Suprapubic skin (tissue), 4 donors: ENCODE measurements around the gene KRT17. TPM values are rescaled to one million over a fixed set of nuclear protein-coding genes. Genes with fewer than 3 reads are reported as not detected.
"Not testable (repeated sequence)": the region's sequence is repeated elsewhere in the genome, so short reads cannot be mapped to it uniquely, and the experiment has no call there.

Source experiments
- DNase-seq, 2 donors: peaks; one replicate each; pipeline ENCODE4 v3.0.0-alpha.2; 2019; ENCODE audit warnings: low spot score in 2 of 2
- H3K27ac ChIP-seq: fragments of 200-600 bp; sonication (generic); one replicate; pipeline ENCODE4 v1.5.1; 2019
- H3K27me3 ChIP-seq: fragments of 200-600 bp; sonication (generic); one replicate; pipeline ENCODE4 v1.5.1; 2019
- H3K36me3 ChIP-seq: fragments of 200-600 bp; sonication (generic); one replicate; pipeline ENCODE4 v1.5.1; 2019
- H3K4me1 ChIP-seq: fragments of 200-600 bp; sonication (generic); one replicate; pipeline ENCODE4 v1.5.1; 2019
- H3K4me3 ChIP-seq: fragments of 200-600 bp; sonication (generic); one replicate; pipeline ENCODE4 v1.5.1; 2019; ENCODE audit warnings: mild to moderate bottlenecking
- H3K9me3 ChIP-seq: fragments of 200-600 bp; sonication (generic); one replicate; pipeline ENCODE4 v1.5.1; 2019
- EP300 ChIP-seq: sonication (generic); formaldehyde crosslinking; IDR thresholded peaks from one replicate; pipeline ENCODE4 v1.6.1; 2017; ENCODE audit warnings: antibody characterized with exemption
- POLR2A ChIP-seq, 2 donors: fragments of 450-650 bp; IDR thresholded peaks; one replicate each; pipeline ENCODE4 v1.6.1; 2017; ENCODE audit warnings: antibody characterized with exemption in 2 of 2, mild to moderate bottlenecking in 2 of 2, moderate library complexity in 2 of 2
- POLR2AphosphoS5 ChIP-seq, 3 donors: sonication (generic); formaldehyde crosslinking; IDR thresholded peaks; one replicate each; pipeline ENCODE4 v1.6.1; 2017; ENCODE audit warnings: antibody characterized with exemption in 3 of 3
- WGBS: methylation state at CpG from one replicate; pipeline ENCODE4 v1.1.5; 2018; 5-methylcytosine and 5-hydroxymethylcytosine counted together
- total RNA-seq, 4 donors: library from RNA; depleted of rRNA; stranded (reverse); fragments of >200 nt; gene quantifications; one replicate each; pipeline ENCODE4 v1.1.0, GENCODE V29; 2016
- TF ChIP-seq, protein P1 (sequence below), 2 donors: fragments of 200-600 bp in 1 of 2; fragments of 450-650 bp in 1 of 2; sonication (generic) in 1 of 2; IDR thresholded peaks; one replicate each; pipeline ENCODE4 v1.5.1; 2016 to 2019; ENCODE audit warnings: antibody characterized with exemption in 2 of 2, mild to moderate bottlenecking in 1 of 2, moderate library complexity in 1 of 2

KRT17 gene
- total RNA-seq, 4 donors from 2014 or later, result 434 to 2,751 (median 1,314) TPM

DNA sequence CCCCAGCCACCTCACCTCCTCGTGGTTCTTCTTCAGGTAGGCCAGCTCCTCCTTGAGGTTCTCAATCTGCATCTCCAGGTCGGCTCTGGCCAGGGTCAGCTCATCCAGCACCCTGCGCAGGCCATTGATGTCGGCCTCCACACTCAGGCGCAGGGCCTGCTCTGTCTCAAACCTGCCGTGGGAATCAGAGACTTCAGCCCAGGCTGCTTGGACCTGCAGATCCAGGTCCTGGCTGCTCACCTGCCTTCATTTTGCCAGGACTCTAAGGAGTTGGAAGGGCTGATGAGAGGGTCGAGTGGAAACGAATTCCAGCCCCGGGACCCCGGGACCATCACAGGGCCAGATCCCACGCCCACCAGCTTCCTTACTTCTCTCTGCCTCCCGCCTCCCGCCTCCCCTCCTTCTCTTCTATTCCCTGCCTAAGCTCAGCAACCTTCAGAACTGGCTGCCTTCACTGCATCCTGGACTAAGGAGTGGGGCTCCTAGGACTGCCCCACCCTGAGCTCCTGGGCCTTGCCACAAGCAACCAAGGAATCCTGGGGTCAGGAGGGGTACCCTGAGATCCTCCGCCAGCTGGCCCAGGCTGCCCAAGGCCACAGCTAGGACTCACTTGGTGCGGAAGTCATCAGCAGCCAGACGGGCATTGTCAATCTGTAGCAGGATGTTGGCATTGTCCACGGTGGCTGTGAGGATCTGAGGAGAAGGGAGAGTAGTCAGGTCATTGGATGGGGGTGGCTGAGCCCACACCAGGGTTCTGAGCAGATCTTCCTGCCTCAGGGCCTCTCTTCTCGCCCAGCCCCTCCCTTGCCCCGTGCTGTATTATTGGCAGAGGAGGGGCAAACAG is 1.8 kb downstream of the KRT17 start:
- not testable (repeated sequence) for H3K27ac ChIP-seq, H3K9me3 ChIP-seq, H3K36me3 ChIP-seq
- Histone ChIP-seq H3K27me3 (peaks cover 18% of the 10 kb centered on the region), H3K4me3 (peak overlapping the region; percentile 24), H3K4me1 (peaks cover 49% of the 10 kb centered on the region)
- WGBS, result 75% methylated on average over 19 of the region's 19 CpGs
- DNase-seq, result peak in 1 of 2 donors; percentile 49

DNA sequence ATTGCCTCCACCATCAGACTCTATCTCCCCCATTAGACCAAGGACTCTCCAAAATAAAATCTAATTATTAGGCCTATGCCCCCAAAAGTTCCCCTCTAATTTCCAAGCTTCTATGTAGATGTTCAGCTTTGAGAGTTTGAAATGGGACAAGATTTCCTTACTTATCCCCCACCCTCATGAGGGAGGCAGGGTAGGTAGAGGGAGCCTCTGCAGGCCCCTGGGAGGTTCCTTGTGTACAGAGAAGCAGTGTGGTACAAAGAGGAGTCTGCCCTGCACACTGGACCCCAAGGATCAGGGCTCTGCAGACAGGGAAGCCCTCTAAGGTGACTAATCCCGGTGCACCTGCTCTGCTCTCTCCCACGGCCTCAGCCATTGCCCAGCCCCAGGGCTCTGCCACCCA is 2.5 kb downstream of the KRT17 start:
- H3K27ac ChIP-seq, result no peak overlapping the region
- WGBS, result 69% methylated on average over 2 of the region's 2 CpGs
- H3K4me3 ChIP-seq, result peak overlapping the region; percentile 24
- H3K27me3 ChIP-seq, result peaks cover 20% of the 10 kb centered on the region
- no peak for TF ChIP-seq POLR2AphosphoS5 (IDR thresholded peaks at IDR 0.05)
- TF ChIP-seq EP300, result no peak
- TF ChIP-seq POLR2A (IDR thresholded peaks at IDR 0.05), result no peak
- TF ChIP-seq, protein P1, sequence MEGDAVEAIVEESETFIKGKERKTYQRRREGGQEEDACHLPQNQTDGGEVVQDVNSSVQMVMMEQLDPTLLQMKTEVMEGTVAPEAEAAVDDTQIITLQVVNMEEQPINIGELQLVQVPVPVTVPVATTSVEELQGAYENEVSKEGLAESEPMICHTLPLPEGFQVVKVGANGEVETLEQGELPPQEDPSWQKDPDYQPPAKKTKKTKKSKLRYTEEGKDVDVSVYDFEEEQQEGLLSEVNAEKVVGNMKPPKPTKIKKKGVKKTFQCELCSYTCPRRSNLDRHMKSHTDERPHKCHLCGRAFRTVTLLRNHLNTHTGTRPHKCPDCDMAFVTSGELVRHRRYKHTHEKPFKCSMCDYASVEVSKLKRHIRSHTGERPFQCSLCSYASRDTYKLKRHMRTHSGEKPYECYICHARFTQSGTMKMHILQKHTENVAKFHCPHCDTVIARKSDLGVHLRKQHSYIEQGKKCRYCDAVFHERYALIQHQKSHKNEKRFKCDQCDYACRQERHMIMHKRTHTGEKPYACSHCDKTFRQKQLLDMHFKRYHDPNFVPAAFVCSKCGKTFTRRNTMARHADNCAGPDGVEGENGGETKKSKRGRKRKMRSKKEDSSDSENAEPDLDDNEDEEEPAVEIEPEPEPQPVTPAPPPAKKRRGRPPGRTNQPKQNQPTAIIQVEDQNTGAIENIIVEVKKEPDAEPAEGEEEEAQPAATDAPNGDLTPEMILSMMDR (IDR thresholded peaks at IDR 0.05), result no peak
- no peaks in the 10 kb centered on the region for H3K36me3 ChIP-seq
- H3K4me1 ChIP-seq, result peaks cover 51% of the 10 kb centered on the region
- H3K9me3 ChIP-seq, result no peaks in the 10 kb centered on the region
- no peak for DNase-seq

DNA sequence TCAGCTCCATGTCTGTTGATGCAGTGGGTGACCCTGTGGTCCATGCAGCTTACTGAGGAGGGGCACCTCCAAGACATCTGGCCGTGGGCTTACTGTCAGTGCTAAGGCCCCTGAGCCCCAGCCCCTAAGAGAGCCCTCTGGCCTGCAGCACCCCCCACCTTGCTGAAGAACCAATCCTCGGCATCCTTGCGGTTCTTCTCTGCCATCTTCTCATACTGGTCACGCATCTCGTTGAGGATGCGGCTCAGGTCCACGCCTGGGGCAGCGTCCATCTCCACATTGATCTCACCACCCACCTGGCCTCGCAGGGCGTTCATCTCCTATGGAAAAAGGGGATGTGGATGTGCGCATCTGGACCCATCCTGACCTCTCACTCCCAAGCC is 2.9 kb downstream of the KRT17 start:
- H3K9me3 ChIP-seq, H3K36me3 ChIP-seq, H3K27ac ChIP-seq: not testable (repeated sequence)
- H3K27me3 ChIP-seq, result peaks cover 20% of the 10 kb centered on the region
- peaks cover 51% of the 10 kb centered on the region for H3K4me1 ChIP-seq
- DNase-seq, result peak in 1 of 2 donors; percentile 36
- peak overlapping the region; percentile 24 for H3K4me3 ChIP-seq
- WGBS, result 94% methylated on average over 11 of the region's 11 CpGs

DNA sequence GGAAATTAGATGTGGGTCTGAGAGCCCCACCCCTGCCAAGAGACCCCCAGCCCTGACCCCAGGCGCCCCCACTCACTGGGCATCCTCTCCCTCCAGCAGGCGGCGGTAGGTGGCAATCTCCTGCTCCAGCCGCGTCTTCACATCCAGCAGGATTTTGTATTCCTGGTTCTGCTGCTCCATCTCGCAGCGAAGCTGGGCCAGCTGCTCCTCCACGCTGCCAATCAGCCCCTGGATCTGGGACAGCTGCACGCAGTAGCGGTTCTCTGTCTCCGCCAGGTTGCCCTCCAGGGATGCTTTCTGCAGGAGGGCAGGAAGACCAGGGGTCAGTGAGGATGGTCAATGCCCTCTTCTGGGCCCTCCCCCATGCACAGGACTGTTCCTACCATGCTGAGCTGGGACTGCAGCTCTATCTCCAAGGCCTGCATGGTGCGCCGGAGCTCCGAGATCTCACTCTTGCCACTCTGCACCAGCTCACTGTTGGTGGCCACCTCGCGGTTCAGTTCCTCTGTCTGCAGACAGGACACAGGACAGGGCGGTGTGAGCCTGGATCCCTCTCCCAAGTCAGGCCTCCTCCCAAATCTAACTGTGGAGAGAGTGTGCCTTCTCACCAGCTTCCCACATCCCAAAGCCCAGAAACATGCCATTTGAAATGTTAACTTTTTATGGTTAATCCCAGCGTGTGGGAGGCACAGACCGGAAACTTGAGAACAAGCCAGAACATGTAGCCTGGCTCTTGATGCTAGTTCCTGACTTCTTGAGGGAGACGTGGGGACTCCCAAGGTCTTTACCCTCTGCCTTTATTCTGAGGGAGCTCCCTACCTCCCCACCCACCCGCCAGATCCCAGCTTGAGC is 3.6 kb downstream of the KRT17 start:
- Histone ChIP-seq H3K27me3 (peaks cover 20% of the 10 kb centered on the region), H3K27ac (no peak overlapping the region), H3K4me1 (peaks cover 47% of the 10 kb centered on the region), H3K9me3 (no peaks in the 10 kb centered on the region), H3K36me3 (no peaks in the 10 kb centered on the region), H3K4me3 (peak overlapping the region; percentile 14)
- peak in 1 of 2 donors; percentile 56 for DNase-seq
- TF ChIP-seq, protein P1 (IDR thresholded peaks at IDR 0.05), result no peak
- TF ChIP-seq POLR2A (IDR thresholded peaks at IDR 0.05) (no peak), EP300 (no peak), POLR2AphosphoS5 (IDR thresholded peaks at IDR 0.05) (no peak)
- WGBS, result 64% methylated on average over 11 of the region's 21 CpGs

DNA sequence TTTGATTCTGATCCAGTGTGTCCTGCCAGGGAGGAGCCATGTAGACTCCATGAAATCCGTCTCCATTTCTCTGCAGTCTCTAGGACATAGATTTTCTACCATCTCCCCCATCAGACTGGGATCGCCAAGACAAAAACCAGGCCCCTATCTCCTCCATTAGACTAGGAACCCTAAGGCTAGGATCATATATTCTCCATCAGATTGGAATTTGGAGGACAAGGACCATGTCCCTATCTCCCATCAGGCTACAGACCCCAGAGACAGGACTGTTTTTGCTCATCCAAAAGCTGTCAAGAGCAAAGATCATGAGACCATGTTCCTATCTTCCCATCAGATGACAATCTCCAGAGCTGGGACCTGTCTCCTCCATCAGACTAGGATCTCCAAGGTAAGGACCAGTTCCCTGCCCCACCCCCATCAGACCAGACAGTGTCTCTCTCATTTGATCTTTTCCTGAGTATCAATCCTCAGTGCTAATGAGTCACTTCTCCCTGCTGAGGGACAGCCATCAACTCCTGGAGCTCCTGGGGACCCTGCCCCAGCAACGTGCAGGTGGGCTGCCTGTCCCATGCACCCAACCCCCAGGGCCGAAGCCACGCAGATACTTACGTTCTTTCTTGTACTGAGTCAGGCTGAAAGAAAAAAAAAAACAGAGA is 4.3 kb downstream of the KRT17 start:
- H3K27ac ChIP-seq, H3K9me3 ChIP-seq, H3K4me3 ChIP-seq, H3K36me3 ChIP-seq: not testable (repeated sequence)
- 81% methylated on average over 6 of the region's 6 CpGs for WGBS
- peak in 1 of 2 donors; percentile 46 for DNase-seq
- Histone ChIP-seq H3K4me1 (peaks cover 41% of the 10 kb centered on the region), H3K27me3 (peaks cover 20% of the 10 kb centered on the region)

DNA sequence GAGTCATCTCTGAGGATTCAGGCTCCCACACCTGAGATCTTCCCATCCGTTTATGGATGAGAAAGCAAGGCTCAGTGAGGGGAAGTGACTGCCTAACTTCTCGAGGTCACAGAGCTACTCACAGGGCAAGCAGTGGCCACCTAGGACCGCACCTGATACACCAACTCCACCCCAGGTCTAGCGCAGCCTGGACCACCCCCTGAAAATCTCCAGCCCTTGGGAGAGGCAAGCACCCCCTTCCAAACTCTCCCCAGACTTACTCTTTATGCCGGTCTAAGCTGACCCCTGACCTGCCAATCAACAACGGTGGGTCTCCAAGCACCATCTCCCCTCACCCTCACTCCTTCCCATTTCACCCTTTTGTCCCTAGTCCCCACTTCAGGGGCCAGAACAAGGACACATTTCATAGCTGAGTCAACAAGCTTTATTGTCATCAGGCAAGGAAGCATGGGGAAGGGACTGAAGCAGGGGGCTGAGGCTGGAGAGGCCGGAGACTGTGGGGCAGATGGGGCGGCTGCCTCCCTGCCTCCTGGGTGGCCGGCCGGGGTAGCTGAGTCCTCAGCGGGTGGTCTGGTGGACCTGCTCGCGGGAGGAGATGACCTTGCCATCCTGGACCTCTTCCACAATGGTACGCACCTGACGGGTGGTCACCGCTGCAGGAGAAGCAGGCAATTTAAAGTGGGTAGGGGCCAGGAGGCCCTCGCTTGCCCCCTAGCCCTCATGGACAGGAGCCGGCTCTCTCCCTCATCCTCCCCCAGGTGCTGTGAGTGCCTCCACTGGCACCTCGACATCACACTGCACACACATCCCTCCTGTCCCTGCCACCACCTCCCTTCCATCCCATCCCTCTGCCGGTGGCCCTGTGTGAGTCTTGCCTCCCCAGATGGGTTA is 5.1 kb downstream of the KRT17 start:
- H3K27ac ChIP-seq, result no peak overlapping the region
- WGBS, result 77% methylated on average over 17 of the region's 20 CpGs
- H3K27me3 ChIP-seq, result peaks cover 20% of the 10 kb centered on the region

More for the DNA sequence above, 5.1 kb downstream of the KRT17 start:
- Histone ChIP-seq H3K4me1 (peaks cover 34% of the 10 kb centered on the region), H3K4me3 (no peak overlapping the region), H3K36me3 (no peaks in the 10 kb centered on the region), H3K9me3 (no peaks in the 10 kb centered on the region)
- DNase-seq, result peak in 1 of 2 donors; percentile 57
- no peak for TF ChIP-seq EP300
- TF ChIP-seq POLR2A (IDR thresholded peaks at IDR 0.05), result no peak
- no peak for TF ChIP-seq POLR2AphosphoS5 (IDR thresholded peaks at IDR 0.05)
- TF ChIP-seq, protein P1 (IDR thresholded peaks at IDR 0.05), result no peak
